ENCODE measurements around the gene THSD7B. TPM values are rescaled to one million over a fixed set of nuclear protein-coding genes. Genes with fewer than 3 reads are reported as not detected.

Gene THSD7B
- polyA plus RNA-seq, 2 of the 4 experiments (the other 2 are of a cell fraction): not detected

DNA sequence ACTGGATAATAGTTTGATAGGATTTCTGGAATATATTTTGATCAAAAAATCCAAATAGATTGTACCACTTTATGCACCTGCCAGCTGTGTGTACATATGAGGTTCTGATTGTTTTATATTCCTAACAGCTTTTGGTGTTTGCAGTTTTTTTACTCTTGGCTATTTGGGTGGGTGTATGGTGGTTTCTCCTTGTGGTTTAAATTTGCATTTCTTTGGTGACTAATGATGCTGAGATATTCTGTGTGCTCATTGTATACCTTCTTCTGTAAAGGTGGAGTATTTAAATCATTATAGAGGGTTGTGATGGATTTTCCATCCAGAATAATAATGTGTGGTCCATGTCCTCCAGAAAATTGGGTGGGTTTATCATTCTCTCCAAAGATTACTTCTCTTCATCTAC is 372.9 kb downstream of the THSD7B start:
- Histone ChIP-seq H3K4me2 (no peak overlapping the region), H3K9me3 (no peaks in the 10 kb centered on the region), H3K4me1 (no peaks in the 10 kb centered on the region), H3K27ac (no peak overlapping the region), H3K4me3 (no peak overlapping the region)
- POLR2A ChIA-PET: no interaction called here
- no peak for DNase-seq (ENCODE audit: low read depth in 1 of 2, low spot score in 1 of 2)
- no peak for FAIRE-seq
- CTCF ChIA-PET: no interaction called here
- ATAC-seq: no peak
- no peak for TF ChIP-seq CHD4 (IDR thresholded peaks at IDR 0.05; ENCODE audit: borderline replicate concordance)
- TF ChIP-seq, protein P1, sequence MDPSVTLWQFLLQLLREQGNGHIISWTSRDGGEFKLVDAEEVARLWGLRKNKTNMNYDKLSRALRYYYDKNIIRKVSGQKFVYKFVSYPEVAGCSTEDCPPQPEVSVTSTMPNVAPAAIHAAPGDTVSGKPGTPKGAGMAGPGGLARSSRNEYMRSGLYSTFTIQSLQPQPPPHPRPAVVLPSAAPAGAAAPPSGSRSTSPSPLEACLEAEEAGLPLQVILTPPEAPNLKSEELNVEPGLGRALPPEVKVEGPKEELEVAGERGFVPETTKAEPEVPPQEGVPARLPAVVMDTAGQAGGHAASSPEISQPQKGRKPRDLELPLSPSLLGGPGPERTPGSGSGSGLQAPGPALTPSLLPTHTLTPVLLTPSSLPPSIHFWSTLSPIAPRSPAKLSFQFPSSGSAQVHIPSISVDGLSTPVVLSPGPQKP (IDR thresholded peaks at IDR 0.05; ENCODE audit: low read depth, low read length): no peak
- TF ChIP-seq HDAC2 (IDR thresholded peaks at IDR 0.05): no peak
- no peak for TF ChIP-seq CHD2 (IDR thresholded peaks at IDR 0.05; ENCODE audit: low read length, partially characterized antibody)
- no peak for TF ChIP-seq NR3C1 (IDR thresholded peaks at IDR 0.05)
- TF ChIP-seq EP300 (IDR thresholded peaks at IDR 0.05): no peak
- no peak for TF ChIP-seq ZC3H11A (IDR thresholded peaks at IDR 0.05)
- TF ChIP-seq, protein P2, sequence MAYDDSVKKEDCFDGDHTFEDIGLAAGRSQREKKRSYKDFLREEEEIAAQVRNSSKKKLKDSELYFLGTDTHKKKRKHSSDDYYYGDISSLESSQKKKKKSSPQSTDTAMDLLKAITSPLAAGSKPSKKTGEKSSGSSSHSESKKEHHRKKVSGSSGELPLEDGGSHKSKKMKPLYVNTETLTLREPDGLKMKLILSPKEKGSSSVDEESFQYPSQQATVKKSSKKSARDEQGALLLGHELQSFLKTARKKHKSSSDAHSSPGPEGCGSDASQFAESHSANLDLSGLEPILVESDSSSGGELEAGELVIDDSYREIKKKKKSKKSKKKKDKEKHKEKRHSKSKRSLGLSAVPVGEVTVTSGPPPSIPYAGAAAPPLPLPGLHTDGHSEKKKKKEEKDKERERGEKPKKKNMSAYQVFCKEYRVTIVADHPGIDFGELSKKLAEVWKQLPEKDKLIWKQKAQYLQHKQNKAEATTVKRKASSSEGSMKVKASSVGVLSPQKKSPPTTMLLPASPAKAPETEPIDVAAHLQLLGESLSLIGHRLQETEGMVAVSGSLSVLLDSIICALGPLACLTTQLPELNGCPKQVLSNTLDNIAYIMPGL (CRISPR knock-in tag; IDR thresholded peaks at IDR 0.05; ENCODE audit: borderline replicate concordance): no peak
- TF ChIP-seq RCOR1 (IDR thresholded peaks at IDR 0.05; ENCODE audit: low read depth, low read length): no peak
- TF ChIP-seq KDM5A (IDR thresholded peaks at IDR 0.05): no peak

DNA sequence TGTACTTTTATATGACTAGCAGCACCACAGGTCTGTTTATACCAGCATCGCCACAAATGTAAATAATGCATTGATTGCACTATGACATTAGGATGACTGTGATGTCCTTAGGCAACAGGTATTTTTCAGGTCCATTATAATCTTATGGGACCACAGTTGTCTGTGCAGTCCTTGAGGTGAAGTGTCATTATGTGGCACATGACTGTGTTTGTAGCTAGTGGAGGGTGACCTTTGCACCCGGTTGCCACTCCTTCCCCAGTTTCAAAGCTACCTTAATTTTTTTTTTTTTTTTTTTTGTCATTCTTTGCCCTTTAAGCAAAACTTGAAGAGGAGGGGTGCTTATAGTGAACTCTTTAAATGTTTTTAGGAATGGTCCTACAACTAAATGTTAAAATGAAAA is 386.4 kb downstream of the THSD7B start:
- Histone ChIP-seq H3K4me1 (no peaks in the 10 kb centered on the region), H3K4me3 (no peak overlapping the region), H3K27ac (no peak overlapping the region), H3K9me3 (no peaks in the 10 kb centered on the region), H3K4me2 (no peak overlapping the region)
- DNase-seq (ENCODE audit: low read depth in 1 of 2, low spot score in 1 of 2) (no peak), ATAC-seq (no peak), FAIRE-seq (no peak)
- ChIA-PET CTCF (no interaction called here), POLR2A (no interaction called here)
- TF ChIP-seq, protein P3, sequence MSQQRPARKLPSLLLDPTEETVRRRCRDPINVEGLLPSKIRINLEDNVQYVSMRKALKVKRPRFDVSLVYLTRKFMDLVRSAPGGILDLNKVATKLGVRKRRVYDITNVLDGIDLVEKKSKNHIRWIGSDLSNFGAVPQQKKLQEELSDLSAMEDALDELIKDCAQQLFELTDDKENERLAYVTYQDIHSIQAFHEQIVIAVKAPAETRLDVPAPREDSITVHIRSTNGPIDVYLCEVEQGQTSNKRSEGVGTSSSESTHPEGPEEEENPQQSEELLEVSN (IDR thresholded peaks at IDR 0.05; ENCODE audit: borderline replicate concordance, low read depth): no peak
- no peak for TF ChIP-seq MAZ (IDR thresholded peaks at IDR 0.05; ENCODE audit: borderline replicate concordance, low read depth, low read length)
- TF ChIP-seq ZNF302 (CRISPR knock-in tag; IDR thresholded peaks at IDR 0.05): no peak
- TF ChIP-seq NPAS2 (CRISPR knock-in tag; IDR thresholded peaks at IDR 0.05; ENCODE audit: borderline replicate concordance): no peak
- no peak for TF ChIP-seq RCOR1 (IDR thresholded peaks at IDR 0.05; ENCODE audit: low read depth, low read length)
- no peak for TF ChIP-seq ESRRA (IDR thresholded peaks at IDR 0.05; ENCODE audit: borderline replicate concordance, low read length)
- TF ChIP-seq NR3C1 (IDR thresholded peaks at IDR 0.05): no peak
- TF ChIP-seq, protein P4, sequence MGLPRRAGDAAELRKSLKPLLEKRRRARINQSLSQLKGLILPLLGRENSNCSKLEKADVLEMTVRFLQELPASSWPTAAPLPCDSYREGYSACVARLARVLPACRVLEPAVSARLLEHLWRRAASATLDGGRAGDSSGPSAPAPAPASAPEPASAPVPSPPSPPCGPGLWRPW (IDR thresholded peaks at IDR 0.05): no peak
- no peak for TF ChIP-seq RNF2 (IDR thresholded peaks at IDR 0.05; ENCODE audit: borderline replicate concordance, low read depth)
- WGBS (ENCODE audit: missing lambda C conversion rate): 25% methylated on average over 2 of the region's 2 CpGs

DNA sequence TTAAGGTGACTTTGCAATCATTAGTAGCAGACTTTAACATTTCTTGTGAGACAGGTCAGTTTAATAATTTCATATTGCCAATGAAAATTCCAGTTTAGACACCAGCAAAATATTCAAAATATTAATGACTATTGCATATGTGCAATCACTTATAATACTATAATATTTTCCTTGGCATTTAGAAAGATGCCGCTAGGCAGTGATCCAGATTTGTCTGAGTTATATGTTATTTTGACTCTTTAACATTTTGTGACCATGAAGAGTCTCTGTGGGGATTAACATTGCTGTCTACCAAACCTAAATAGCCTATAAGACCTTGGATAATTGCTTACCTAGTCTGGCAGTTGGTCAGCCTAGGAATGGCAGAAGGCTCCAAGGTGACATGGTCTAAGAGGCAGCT is 389.6 kb downstream of the THSD7B start:
- Histone ChIP-seq H3K27ac (no peak overlapping the region), H3K4me2 (no peak overlapping the region), H3K4me1 (no peaks in the 10 kb centered on the region), H3K9me3 (no peaks in the 10 kb centered on the region), H3K4me3 (no peak overlapping the region)
- ATAC-seq (no peak), FAIRE-seq (no peak), DNase-seq (ENCODE audit: low read depth in 1 of 2, low spot score in 1 of 2) (no peak)
- 21% methylated on average over 1 of the region's 1 CpG for WGBS (ENCODE audit: missing lambda C conversion rate)
- POLR2A ChIA-PET: no interaction called here
- CTCF ChIA-PET: no interaction called here
- TF ChIP-seq CEBPB (IDR thresholded peaks at IDR 0.05) (no peak), HDAC2 (IDR thresholded peaks at IDR 0.05) (no peak), KDM5A (IDR thresholded peaks at IDR 0.05) (no peak), HOXB5 (CRISPR knock-in tag; IDR thresholded peaks at IDR 0.05) (no peak), POLR2A (IDR thresholded peaks at IDR 0.05; ENCODE audit: low read length) (no peak), NPAS2 (CRISPR knock-in tag; IDR thresholded peaks at IDR 0.05; ENCODE audit: borderline replicate concordance) (no peak), EP300 (IDR thresholded peaks at IDR 0.05) (no peak), NFE2L2 (conservative IDR thresholded peaks at IDR 0.05; ENCODE audit: low read length) (no peak), HEYL (CRISPR knock-in tag; IDR thresholded peaks at IDR 0.05) (no peak), HOXA7 (CRISPR knock-in tag; IDR thresholded peaks at IDR 0.05) (no peak), ZSCAN20 (CRISPR knock-in tag; IDR thresholded peaks at IDR 0.05) (no peak), SREBF2 (IDR thresholded peaks at IDR 0.05) (no peak), MAZ (IDR thresholded peaks at IDR 0.05; ENCODE audit: borderline replicate concordance, low read depth, low read length) (no peak), JUN (IDR thresholded peaks at IDR 0.05) (no peak)
- TF ChIP-seq, protein P5, sequence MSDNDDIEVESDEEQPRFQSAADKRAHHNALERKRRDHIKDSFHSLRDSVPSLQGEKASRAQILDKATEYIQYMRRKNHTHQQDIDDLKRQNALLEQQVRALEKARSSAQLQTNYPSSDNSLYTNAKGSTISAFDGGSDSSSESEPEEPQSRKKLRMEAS (IDR thresholded peaks at IDR 0.05): no peak
- TF ChIP-seq, protein P6, sequence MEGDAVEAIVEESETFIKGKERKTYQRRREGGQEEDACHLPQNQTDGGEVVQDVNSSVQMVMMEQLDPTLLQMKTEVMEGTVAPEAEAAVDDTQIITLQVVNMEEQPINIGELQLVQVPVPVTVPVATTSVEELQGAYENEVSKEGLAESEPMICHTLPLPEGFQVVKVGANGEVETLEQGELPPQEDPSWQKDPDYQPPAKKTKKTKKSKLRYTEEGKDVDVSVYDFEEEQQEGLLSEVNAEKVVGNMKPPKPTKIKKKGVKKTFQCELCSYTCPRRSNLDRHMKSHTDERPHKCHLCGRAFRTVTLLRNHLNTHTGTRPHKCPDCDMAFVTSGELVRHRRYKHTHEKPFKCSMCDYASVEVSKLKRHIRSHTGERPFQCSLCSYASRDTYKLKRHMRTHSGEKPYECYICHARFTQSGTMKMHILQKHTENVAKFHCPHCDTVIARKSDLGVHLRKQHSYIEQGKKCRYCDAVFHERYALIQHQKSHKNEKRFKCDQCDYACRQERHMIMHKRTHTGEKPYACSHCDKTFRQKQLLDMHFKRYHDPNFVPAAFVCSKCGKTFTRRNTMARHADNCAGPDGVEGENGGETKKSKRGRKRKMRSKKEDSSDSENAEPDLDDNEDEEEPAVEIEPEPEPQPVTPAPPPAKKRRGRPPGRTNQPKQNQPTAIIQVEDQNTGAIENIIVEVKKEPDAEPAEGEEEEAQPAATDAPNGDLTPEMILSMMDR (IDR thresholded peaks at IDR 0.05): no peak
- TF ChIP-seq, protein P4 (IDR thresholded peaks at IDR 0.05): no peak
- TF ChIP-seq, protein P1 (IDR thresholded peaks at IDR 0.05; ENCODE audit: low read depth, low read length): no peak
